PC-3 (cell line): ENCODE results near the gene DLG2. TPM values are rescaled to one million over a fixed set of nuclear protein-coding genes. Genes with fewer than 3 reads are reported as not detected.

Experiments
- ATAC-seq: fragments of 200-7000 bp; cut with Tn5 transposase; 2 replicates; pipeline ENCODE4 v1.9.1; 2020; ENCODE audit warnings: mild to moderate bottlenecking, moderate library complexity
- BruUV-seq: library from RNA; stranded (reverse); fragments of 400-500 nt; replicated peaks from 2 replicates; lab custom pipeline; 2021; lab: Mats Ljungman, UMichigan
- CTCF ChIA-PET: fragments of 300-600 bp; sonication (Branson Sonifier 250); formaldehyde crosslinking; loops from one replicate; lab custom pipeline; 2022; ENCODE audit warnings: antibody characterized with exemption; lab: Charles Lee
- POLR2A ChIA-PET: fragments of 300-600 bp; sonication (Branson Sonifier 250); formaldehyde crosslinking; loops from one replicate; lab custom pipeline; 2022; ENCODE audit warnings: antibody characterized with exemption; ENCODE audit not compliant: unreplicated experiment; lab: Charles Lee
- DNase-seq: peaks from one replicate; pipeline ENCODE4 v3.0.0-alpha.2; 2015
- H2AFZ ChIP-seq: fragments of 300-600 bp; sonication (generic); 2 replicates; pipeline ENCODE4 v1.6.0; 2016; ENCODE audit warnings: antibody characterized with exemption, low read length
- H3F3A ChIP-seq: fragments of 300-600 bp; sonication (generic); one replicate; pipeline ENCODE4 v1.6.0; 2017; ENCODE audit warnings: antibody characterized with exemption, low read length, control low read depth, mild to moderate bottlenecking; ENCODE audit not compliant: unreplicated experiment
- H3K27ac ChIP-seq: fragments of 300-600 bp; sonication (generic); 2 replicates; pipeline ENCODE4 v1.5.1; 2016; ENCODE audit warnings: mild to moderate bottlenecking, low read length
- H3K27me3 ChIP-seq: fragments of 300-600 bp; sonication (generic); 2 replicates; pipeline ENCODE4 v1.6.1; 2016; ENCODE audit warnings: low read length, mixed read lengths
- H3K36me3 ChIP-seq: fragments of 300-600 bp; sonication (generic); 2 replicates; pipeline ENCODE4 v1.6.1; 2016; ENCODE audit warnings: low read depth, mixed run types, low read length, mixed read lengths
- H3K4me1 ChIP-seq: fragments of 300-600 bp; sonication (generic); 2 replicates; pipeline ENCODE4 v1.5.1; 2016; ENCODE audit warnings: low read length; ENCODE audit not compliant: insufficient read depth
- H3K4me2 ChIP-seq: fragments of 300-600 bp; sonication (generic); 2 replicates; pipeline ENCODE4 v1.6.0; 2016; ENCODE audit warnings: low read length
- H3K4me3 ChIP-seq: fragments of 300-600 bp; sonication (generic); 2 replicates; pipeline ENCODE4 v1.5.1; 2016; ENCODE audit warnings: mild to moderate bottlenecking, low read length, mixed read lengths
- H3K79me2 ChIP-seq: fragments of 300-600 bp; sonication (generic); 2 replicates; pipeline ENCODE4 v1.6.1; 2017; ENCODE audit warnings: low read length, mixed read lengths
- H3K9ac ChIP-seq: fragments of 300-600 bp; sonication (generic); 2 replicates; pipeline ENCODE4 v1.6.0; 2016; ENCODE audit warnings: mild to moderate bottlenecking, low read length
- H3K9me2 ChIP-seq: fragments of 300-600 bp; sonication (generic); replicated peaks from 2 replicates; pipeline ENCODE4 v1.6.1; 2016; ENCODE audit warnings: mixed run types, low read length, mixed read lengths
- H3K9me3 ChIP-seq: fragments of 300-600 bp; sonication (generic); 2 replicates; pipeline ENCODE4 v1.6.1; 2016; ENCODE audit warnings: low read length, mixed read lengths
- H4K20me1 ChIP-seq: fragments of 300-600 bp; sonication (generic); 2 replicates; pipeline ENCODE4 v1.6.1; 2016; ENCODE audit warnings: low read length, mixed read lengths
- EZH2 ChIP-seq: fragments of 300-600 bp; sonication (generic); IDR thresholded peaks from one replicate; pipeline ENCODE4 v1.6.1; 2017; ENCODE audit warnings: antibody characterized with exemption, mild to moderate bottlenecking, low read length; ENCODE audit not compliant: unreplicated experiment
- EZH2phosphoT487 ChIP-seq: fragments of 300-600 bp; sonication (generic); IDR thresholded peaks from 2 replicates; pipeline ENCODE4 v1.6.1; 2018; ENCODE audit warnings: mild to moderate bottlenecking, antibody characterized with exemption, low read length, borderline replicate concordance
- intact Hi-C: fragments of 100-400 bp; cut with micrococcal nuclease; formaldehyde crosslinking; loops from 2 replicates; pipeline ENCODE4 v1.9.0; 2023
- total RNA-seq: library from RNA; depleted of rRNA; stranded (reverse); fragments of >200 nt; gene quantifications from 2 replicates; pipeline ENCODE4 v1.2.3, GENCODE V29; 2014
- TF ChIP-seq, protein P1 (sequence below): fragments of 300-600 bp; sonication (generic); conservative IDR thresholded peaks from 2 replicates; pipeline ENCODE4 v1.5.1; 2017; ENCODE audit warnings: antibody characterized with exemption, low read depth, mild to moderate bottlenecking, low read length

Gene DLG2
- total RNA-seq, 1 experiment from 2014 or later, result 0.58 TPM

DNA sequence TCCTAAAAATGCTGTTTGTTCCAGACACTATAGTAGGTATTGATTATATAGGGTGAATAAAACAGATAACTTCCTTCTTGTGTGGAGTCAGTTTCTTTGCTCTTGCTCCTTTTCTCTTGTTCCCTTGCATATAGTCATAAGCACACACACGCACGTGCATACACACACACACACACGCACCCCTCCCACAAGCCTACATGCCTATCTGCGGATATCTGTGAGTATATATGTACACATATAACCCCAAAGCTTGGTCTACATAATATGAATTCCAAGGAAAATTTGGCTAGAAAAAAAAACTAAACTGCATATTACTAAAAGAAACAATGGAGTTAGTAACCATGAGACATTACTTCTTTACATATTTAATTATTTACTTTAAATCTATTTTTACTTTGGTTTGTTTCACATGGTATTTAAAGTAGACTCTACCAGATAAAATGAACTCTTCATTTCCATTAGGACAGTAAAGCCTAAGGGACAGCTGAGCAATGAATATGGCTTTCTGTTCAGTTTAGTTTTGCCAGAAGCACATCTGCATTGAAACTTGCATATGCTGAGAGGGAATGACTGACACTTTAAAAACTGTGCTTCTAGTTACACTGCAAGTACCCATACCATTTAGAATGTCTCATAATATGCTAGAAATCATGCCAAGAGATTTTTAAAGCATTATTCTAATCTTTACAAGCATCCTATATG is 676.4 kb downstream of the DLG2 start:
- no peak for TF ChIP-seq EZH2
- no peak for TF ChIP-seq EZH2phosphoT487
- TF ChIP-seq, protein P1, sequence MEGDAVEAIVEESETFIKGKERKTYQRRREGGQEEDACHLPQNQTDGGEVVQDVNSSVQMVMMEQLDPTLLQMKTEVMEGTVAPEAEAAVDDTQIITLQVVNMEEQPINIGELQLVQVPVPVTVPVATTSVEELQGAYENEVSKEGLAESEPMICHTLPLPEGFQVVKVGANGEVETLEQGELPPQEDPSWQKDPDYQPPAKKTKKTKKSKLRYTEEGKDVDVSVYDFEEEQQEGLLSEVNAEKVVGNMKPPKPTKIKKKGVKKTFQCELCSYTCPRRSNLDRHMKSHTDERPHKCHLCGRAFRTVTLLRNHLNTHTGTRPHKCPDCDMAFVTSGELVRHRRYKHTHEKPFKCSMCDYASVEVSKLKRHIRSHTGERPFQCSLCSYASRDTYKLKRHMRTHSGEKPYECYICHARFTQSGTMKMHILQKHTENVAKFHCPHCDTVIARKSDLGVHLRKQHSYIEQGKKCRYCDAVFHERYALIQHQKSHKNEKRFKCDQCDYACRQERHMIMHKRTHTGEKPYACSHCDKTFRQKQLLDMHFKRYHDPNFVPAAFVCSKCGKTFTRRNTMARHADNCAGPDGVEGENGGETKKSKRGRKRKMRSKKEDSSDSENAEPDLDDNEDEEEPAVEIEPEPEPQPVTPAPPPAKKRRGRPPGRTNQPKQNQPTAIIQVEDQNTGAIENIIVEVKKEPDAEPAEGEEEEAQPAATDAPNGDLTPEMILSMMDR, result no peak
- Histone ChIP-seq H2AFZ (no peak overlapping the region), H3K9me3 (no peaks in the 10 kb centered on the region), H3F3A (no peaks in the 10 kb centered on the region), H3K4me3 (no peak overlapping the region), H3K79me2 (no peaks in the 10 kb centered on the region), H3K9me2 (0 out of 2 replicates have a peak, but pooled peaks cover 2% of the 10 kb centered on the region), H3K36me3 (no peaks in the 10 kb centered on the region), H3K9ac (no peak overlapping the region), H3K27me3 (no peaks in the 10 kb centered on the region; the same call in 1 of the 2 replicates), H3K4me2 (no peak overlapping the region), H3K27ac (no peak overlapping the region), H3K4me1 (no peaks in the 10 kb centered on the region), H4K20me1 (no peaks in the 10 kb centered on the region)
- intact Hi-C loops, result no loop called here
- ChIA-PET CTCF (no interaction called here), POLR2A (no interaction called here)
- no peak for DNase-seq
- no TSS peak for BruUV-seq
- ATAC-seq, result no peak

DNA sequence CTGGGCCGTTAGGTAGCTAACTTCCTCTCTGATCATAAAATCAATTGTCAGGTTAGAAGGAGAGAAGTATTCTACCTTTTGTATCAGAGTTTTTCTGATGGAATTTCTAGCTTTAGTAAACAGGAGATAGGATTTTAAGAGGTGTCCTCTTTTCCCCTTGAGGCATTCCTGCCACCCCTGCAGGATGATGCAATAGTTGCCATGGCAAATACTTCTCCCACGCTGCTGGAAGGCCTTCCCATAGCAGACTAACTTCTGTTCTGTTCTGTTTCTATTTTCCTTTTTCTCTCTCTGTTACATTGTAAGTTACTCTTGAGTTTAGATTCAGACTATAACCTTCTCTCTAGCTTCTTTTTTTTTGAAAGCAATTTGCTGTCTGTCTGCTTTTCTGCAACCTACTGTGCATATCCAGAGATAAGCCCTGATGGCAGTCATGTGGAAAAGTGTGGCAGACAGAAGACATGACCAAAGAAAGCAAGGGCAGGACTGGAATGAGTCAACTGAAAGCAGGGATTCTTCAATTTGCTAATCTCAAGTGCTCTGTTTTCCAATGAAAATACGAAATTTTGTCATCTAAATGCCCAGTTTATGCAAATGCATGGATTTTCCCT is 679.1 kb downstream of the DLG2 start:
- H3K27me3 ChIP-seq, result no peaks in the 10 kb centered on the region; the same call in 1 of the 2 replicates
- H3K79me2 ChIP-seq, result no peaks in the 10 kb centered on the region
- DNase-seq, result peak; percentile 25
- ATAC-seq, result no peak
- no peak overlapping the region for H2AFZ ChIP-seq
- no peaks in the 10 kb centered on the region for H3F3A ChIP-seq
- H3K4me3 ChIP-seq, result no peak overlapping the region
- H3K4me2 ChIP-seq, result no peak overlapping the region
- no peak overlapping the region for H3K27ac ChIP-seq
- H3K36me3 ChIP-seq, result no peaks in the 10 kb centered on the region
- intact Hi-C loops, result no loop called here
- H3K9me3 ChIP-seq, result no peaks in the 10 kb centered on the region
- ChIA-PET CTCF (no interaction called here), POLR2A (no interaction called here)
- no peaks in the 10 kb centered on the region for H4K20me1 ChIP-seq
- no peak overlapping the region for H3K9ac ChIP-seq
- no peaks in the 10 kb centered on the region for H3K9me2 ChIP-seq
- no TSS peak for BruUV-seq
- H3K4me1 ChIP-seq, result no peaks in the 10 kb centered on the region
- no peak for TF ChIP-seq EZH2

DNA sequence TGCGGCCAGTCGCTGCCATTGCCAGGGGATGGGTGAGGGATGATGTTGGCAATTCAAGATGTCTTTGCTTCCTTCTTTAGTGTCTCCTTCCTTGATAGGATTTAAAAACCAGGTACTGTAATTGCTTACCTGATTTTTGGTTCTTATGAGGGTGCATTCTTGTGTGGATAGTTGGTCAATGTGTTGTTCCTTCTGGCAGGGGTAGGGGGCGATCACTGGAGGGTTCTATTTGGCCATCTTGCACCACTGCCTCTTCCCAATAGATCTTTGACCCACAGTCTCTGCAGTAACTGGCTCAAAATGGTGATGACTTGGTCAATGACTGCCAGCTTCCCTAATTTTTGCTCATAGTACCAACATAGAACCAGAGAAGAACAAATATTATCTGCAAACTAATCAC is 680.1 kb downstream of the DLG2 start:
- Histone ChIP-seq H3K4me3 (no peak overlapping the region), H3K36me3 (no peaks in the 10 kb centered on the region), H3K27ac (no peak overlapping the region), H2AFZ (no peak overlapping the region), H3K9me2 (no peaks in the 10 kb centered on the region), H4K20me1 (no peaks in the 10 kb centered on the region), H3F3A (no peaks in the 10 kb centered on the region), H3K79me2 (no peaks in the 10 kb centered on the region), H3K4me1 (no peaks in the 10 kb centered on the region), H3K27me3 (no peaks in the 10 kb centered on the region; the same call in 1 of the 2 replicates), H3K9ac (no peak overlapping the region), H3K9me3 (no peaks in the 10 kb centered on the region), H3K4me2 (no peak overlapping the region)
- DNase-seq, result no peak
- intact Hi-C loops, result no loop called here
- ChIA-PET POLR2A (no interaction called here), CTCF (no interaction called here)
- BruUV-seq, result no TSS peak
- no peak for TF ChIP-seq EZH2phosphoT487
- TF ChIP-seq, protein P1, result no peak
- no peak for TF ChIP-seq EZH2
- ATAC-seq, result no peak
